Ishikawa (cell line): Measurements from ENCODE around the gene GAS2.

Source experiments
- CEBPB ChIP-seq: IDR thresholded peaks from 2 replicates; pipeline ENCODE4 v1.6.1; 2012
- CREB1 ChIP-seq: IDR thresholded peaks from 2 replicates; pipeline ENCODE4 v1.6.1; 2012; ENCODE audit warnings: low read depth
- EGR1 ChIP-seq: IDR thresholded peaks from 2 replicates; pipeline ENCODE4 v1.6.1; 2012
- EP300 ChIP-seq: IDR thresholded peaks from 2 replicates; pipeline ENCODE4 v1.6.1; 2012; ENCODE audit warnings: borderline replicate concordance
- FOXM1 ChIP-seq: IDR thresholded peaks from 2 replicates; pipeline ENCODE4 v1.6.1; 2012; ENCODE audit warnings: low read depth, borderline replicate concordance
- NFIC ChIP-seq: IDR thresholded peaks from 2 replicates; pipeline ENCODE4 v1.6.1; 2012
- RAD21 ChIP-seq: IDR thresholded peaks from 2 replicates; pipeline ENCODE4 v1.6.1; 2012; ENCODE audit warnings: low read depth
- TAF1 ChIP-seq: IDR thresholded peaks from 2 replicates; pipeline ENCODE4 v1.6.1; 2012; ENCODE audit warnings: low read depth, mild to moderate bottlenecking
- TCF12 ChIP-seq: IDR thresholded peaks from 2 replicates; pipeline ENCODE4 v1.6.1; 2012; ENCODE audit warnings: low read depth
- TEAD4 ChIP-seq: IDR thresholded peaks from 2 replicates; pipeline ENCODE4 v1.6.1; 2012
- YY1 ChIP-seq: IDR thresholded peaks from 2 replicates; pipeline ENCODE4 v1.6.1; 2012; ENCODE audit warnings: low read depth
- ZBTB7A ChIP-seq: IDR thresholded peaks from 2 replicates; pipeline ENCODE4 v1.6.1; 2012; ENCODE audit warnings: low read depth
- TF ChIP-seq, protein P1 (sequence below): IDR thresholded peaks from 2 replicates; pipeline ENCODE4 v1.6.1; 2012; ENCODE audit warnings: low read depth, mild to moderate bottlenecking
- TF ChIP-seq, protein P2 (sequence below): IDR thresholded peaks from 2 replicates; pipeline ENCODE4 v1.6.1; 2012
- TF ChIP-seq, protein P3 (sequence below): IDR thresholded peaks from 2 replicates; pipeline ENCODE4 v1.6.1; 2012

The GAS2 gene

DNA sequence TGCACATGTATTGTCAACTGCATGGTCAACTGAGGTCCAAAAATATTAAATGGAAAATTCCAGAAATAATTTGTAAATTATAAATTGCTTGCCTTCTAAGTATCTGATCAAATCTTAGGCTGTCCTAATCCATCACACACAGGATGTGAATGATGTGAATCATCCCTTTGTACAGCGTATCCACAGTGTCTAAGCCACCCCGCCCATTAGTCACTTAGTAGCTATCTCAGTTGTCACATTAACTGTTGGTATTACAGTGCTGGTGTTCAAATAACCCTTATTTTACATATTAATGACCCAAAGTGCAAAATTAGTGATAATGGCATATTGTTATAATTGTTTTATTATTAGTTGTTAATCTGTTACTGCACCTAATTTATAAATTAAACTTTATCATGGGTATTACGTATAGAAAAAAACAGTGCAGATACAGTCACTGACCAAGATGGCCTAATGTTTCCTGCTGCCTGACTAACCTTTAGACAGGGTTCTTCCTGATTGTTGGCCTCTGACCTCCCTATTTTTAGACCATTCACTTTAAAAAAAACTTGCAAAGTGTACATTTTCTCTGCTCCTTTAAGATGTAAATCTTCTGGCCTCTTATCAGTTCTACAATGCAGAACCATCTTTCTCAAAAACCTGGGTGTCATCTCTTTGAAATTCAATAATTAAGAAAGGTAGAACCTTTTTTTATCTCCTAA lies 166.1 kb downstream of the GAS2 start:
- TF ChIP-seq YY1 (no peak), TEAD4 (no peak), ZBTB7A (no peak), CEBPB (no peak), CREB1 (no peak), FOXM1 (no peak)
- TF ChIP-seq, protein P1, sequence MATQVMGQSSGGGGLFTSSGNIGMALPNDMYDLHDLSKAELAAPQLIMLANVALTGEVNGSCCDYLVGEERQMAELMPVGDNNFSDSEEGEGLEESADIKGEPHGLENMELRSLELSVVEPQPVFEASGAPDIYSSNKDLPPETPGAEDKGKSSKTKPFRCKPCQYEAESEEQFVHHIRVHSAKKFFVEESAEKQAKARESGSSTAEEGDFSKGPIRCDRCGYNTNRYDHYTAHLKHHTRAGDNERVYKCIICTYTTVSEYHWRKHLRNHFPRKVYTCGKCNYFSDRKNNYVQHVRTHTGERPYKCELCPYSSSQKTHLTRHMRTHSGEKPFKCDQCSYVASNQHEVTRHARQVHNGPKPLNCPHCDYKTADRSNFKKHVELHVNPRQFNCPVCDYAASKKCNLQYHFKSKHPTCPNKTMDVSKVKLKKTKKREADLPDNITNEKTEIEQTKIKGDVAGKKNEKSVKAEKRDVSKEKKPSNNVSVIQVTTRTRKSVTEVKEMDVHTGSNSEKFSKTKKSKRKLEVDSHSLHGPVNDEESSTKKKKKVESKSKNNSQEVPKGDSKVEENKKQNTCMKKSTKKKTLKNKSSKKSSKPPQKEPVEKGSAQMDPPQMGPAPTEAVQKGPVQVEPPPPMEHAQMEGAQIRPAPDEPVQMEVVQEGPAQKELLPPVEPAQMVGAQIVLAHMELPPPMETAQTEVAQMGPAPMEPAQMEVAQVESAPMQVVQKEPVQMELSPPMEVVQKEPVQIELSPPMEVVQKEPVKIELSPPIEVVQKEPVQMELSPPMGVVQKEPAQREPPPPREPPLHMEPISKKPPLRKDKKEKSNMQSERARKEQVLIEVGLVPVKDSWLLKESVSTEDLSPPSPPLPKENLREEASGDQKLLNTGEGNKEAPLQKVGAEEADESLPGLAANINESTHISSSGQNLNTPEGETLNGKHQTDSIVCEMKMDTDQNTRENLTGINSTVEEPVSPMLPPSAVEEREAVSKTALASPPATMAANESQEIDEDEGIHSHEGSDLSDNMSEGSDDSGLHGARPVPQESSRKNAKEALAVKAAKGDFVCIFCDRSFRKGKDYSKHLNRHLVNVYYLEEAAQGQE, result no peak
- TF ChIP-seq, protein P2, sequence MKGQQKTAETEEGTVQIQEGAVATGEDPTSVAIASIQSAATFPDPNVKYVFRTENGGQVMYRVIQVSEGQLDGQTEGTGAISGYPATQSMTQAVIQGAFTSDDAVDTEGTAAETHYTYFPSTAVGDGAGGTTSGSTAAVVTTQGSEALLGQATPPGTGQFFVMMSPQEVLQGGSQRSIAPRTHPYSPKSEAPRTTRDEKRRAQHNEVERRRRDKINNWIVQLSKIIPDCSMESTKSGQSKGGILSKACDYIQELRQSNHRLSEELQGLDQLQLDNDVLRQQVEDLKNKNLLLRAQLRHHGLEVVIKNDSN, result no peak

DNA sequence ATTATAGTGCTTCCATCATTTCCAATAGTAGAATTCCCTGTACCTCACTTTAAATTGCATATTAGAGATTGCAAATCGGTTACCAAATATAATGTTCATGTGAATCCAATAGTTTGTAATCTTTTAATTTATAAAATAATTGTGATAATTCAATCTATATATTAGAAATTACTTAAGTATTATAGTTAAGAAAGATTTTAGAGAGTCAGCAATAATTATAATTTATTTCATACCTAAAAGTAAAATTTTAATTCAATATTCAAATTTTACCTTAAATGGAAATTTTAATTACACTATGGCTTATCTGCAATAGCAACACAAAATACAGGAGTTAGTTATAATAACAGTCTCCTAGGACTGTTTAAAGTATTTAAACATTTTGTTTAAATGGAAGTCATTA lies 180.3 kb downstream of the GAS2 start:
- TF ChIP-seq FOXM1, result no peak
- no peak for TF ChIP-seq NFIC
- no peak for TF ChIP-seq ZBTB7A
- no peak for TF ChIP-seq TAF1
- no peak for TF ChIP-seq TEAD4

DNA sequence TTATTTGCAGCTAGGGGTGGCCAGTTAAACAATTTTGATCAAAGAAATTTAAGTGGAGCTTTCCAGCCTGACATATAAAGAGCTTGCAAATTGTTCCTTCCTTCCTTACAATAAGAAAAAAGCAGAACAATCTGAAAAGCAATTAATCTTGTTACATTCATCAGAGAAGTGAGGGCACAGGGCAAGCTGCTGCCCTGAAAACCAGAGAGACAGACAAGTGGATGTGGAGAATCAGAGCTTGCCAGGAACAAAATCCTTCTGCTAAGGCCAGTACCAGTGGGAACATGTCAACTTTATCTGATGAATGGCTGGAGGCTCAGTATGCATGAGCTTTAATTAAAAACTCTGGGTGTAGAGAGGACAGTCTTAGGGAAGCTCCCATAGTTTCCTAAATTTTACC lies 185.1 kb downstream of the GAS2 start:
- TF ChIP-seq, protein P3, sequence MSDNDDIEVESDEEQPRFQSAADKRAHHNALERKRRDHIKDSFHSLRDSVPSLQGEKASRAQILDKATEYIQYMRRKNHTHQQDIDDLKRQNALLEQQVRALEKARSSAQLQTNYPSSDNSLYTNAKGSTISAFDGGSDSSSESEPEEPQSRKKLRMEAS, result no peak
- TF ChIP-seq, protein P2, result no peak
- TF ChIP-seq EP300 (no peak), TAF1 (no peak), ZBTB7A (no peak), TCF12 (no peak), RAD21 (no peak)
- TF ChIP-seq, protein P1, result no peak

DNA sequence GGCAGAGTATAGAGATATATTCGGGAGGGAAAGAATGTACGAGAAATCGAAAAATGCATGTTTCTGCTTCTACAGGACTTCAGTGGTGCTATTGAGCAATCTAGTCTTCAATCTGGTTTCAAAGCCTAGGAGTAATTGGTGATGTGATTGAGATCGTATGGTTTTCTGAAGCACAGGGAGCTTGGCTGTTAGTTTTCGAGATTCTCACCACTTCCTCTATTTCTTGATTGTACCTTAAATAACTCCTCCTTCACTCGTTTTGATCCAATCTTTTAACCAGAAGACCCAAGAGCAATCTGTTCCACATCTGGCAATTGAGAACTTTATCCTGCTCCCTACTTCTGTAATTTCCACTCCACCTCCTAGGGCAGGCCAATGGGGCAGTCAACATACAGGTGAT lies 193.3 kb downstream of the GAS2 start:
- TF ChIP-seq CREB1, result no peak
- TF ChIP-seq, protein P3, result no peak
- TF ChIP-seq ZBTB7A, result no peak
- no peak for TF ChIP-seq TCF12
- TF ChIP-seq, protein P2, result no peak
- no peak for TF ChIP-seq RAD21
- TF ChIP-seq TEAD4, result no peak
- TF ChIP-seq YY1, result no peak
- TF ChIP-seq EGR1, result no peak
- no peak for TF ChIP-seq TAF1
- no peak for TF ChIP-seq FOXM1
- no peak for TF ChIP-seq CEBPB
- TF ChIP-seq, protein P1, result no peak
- no peak for TF ChIP-seq EP300
